ENCODE results near the gene EPHA2. TPM values are rescaled to one million over a fixed set of nuclear protein-coding genes. Genes with fewer than 3 reads are reported as not detected.

Gene EPHA2
- total and polyA plus RNA-seq, 2 experiments from 2014 or later, result 7.5 to 51.2 TPM

- Mint-ChIP-seq H3K9me3 (no peaks in the 10 kb centered on the region), H3K4me3 (no peak overlapping the region), H3K27ac (no peak overlapping the region), H3K27me3 (ENCODE audit: insufficient read depth, low read depth, poor library complexity) (peaks cover 12% of the 10 kb centered on the region), H3K36me3 (ENCODE audit: low read depth) (peaks cover 56% of the 10 kb centered on the region), H3K4me1 (peaks cover 33% of the 10 kb centered on the region)
- no peaks in the 10 kb centered on the region for H3K79me2 ChIP-seq (replicated peaks; ENCODE audit: insufficient read depth)
- 0 out of 2 replicates have a peak, but pooled peaks cover 5% of the 10 kb centered on the region for H3F3A ChIP-seq (replicated peaks; ENCODE audit: low read depth)
- H4K20me1 ChIP-seq (replicated peaks; ENCODE audit: insufficient read depth), result 0 out of 2 replicates have a peak, but pooled peaks cover 3% of the 10 kb centered on the region
- DNase-seq (ENCODE audit: low spot score), result no peak
- H3K36me3 ChIP-seq (ENCODE audit: insufficient read depth), result peaks cover 13% of the 10 kb centered on the region
- no peaks in the 10 kb centered on the region for H3K27me3 ChIP-seq (ENCODE audit: insufficient read depth)
- H3K4me2 ChIP-seq, result no peak overlapping the region
- H2AFZ ChIP-seq, result no peak overlapping the region
- no peak overlapping the region for H3K27ac ChIP-seq (ENCODE audit: low read depth)
- H3K9me2 ChIP-seq (ENCODE audit: insufficient read depth), result no peaks in the 10 kb centered on the region
- TF ChIP-seq ZNF114 (CRISPR knock-in tag; IDR thresholded peaks at IDR 0.05), result no peak
- TF ChIP-seq CTCF (conservative IDR thresholded peaks at IDR 0.05; ENCODE audit: low read depth in 2 of 2), result no peak
- no peak for TF ChIP-seq ZNF331 (CRISPR knock-in tag; IDR thresholded peaks at IDR 0.05; ENCODE audit: low read depth)
- TF ChIP-seq JUNB (IDR thresholded peaks at IDR 0.05; ENCODE audit: unreplicated experiment), result no peak
- TF ChIP-seq NANOG (IDR thresholded peaks at IDR 0.05; ENCODE audit: borderline replicate concordance), result no peak
- peaks cover 18% of the 10 kb centered on the region; the same call in 1 of the 2 replicates for H3K4me1 ChIP-seq (ENCODE audit: insufficient read depth)
- H3K4me3 ChIP-seq, result no peak overlapping the region
- no peak for ATAC-seq
Observed at GRCh38 chr1:16125088-16125470, 30.8 kb downstream of the EPHA2 start.

- no peak for ATAC-seq
- peaks cover 10% of the 10 kb centered on the region for H3K27me3 Mint-ChIP-seq (ENCODE audit: insufficient read depth, low read depth, poor library complexity)
- H4K20me1 ChIP-seq (replicated peaks; ENCODE audit: insufficient read depth), result 0 out of 2 replicates have a peak, but pooled peaks cover 3% of the 10 kb centered on the region
- TF ChIP-seq EZH2 (IDR thresholded peaks at IDR 0.05; ENCODE audit: low read depth, unreplicated experiment) (no peak), EZH2phosphoT487 (IDR thresholded peaks at IDR 0.05; ENCODE audit: unreplicated experiment) (no peak), ZNF462 (CRISPR knock-in tag; IDR thresholded peaks at IDR 0.05) (no peak), ZNF331 (CRISPR knock-in tag; IDR thresholded peaks at IDR 0.05; ENCODE audit: low read depth) (no peak), CTCF (conservative IDR thresholded peaks at IDR 0.05; ENCODE audit: low read depth in 2 of 2) (no peak), JUNB (IDR thresholded peaks at IDR 0.05; ENCODE audit: unreplicated experiment) (no peak), CREB1 (CRISPR knock-in tag; IDR thresholded peaks at IDR 0.05; ENCODE audit: low read depth) (no peak)
Observed at GRCh38 chr1:16124377-16125087, 31.3 kb downstream of the EPHA2 start.

More at GRCh38 chr1:16124377-16125087, 31.3 kb downstream of the EPHA2 start:
- Mint-ChIP-seq H3K27ac (no peak overlapping the region), H3K4me3 (no peak overlapping the region), H3K9me3 (no peaks in the 10 kb centered on the region), H3K4me1 (peaks cover 36% of the 10 kb centered on the region), H3K36me3 (ENCODE audit: low read depth) (peaks cover 50% of the 10 kb centered on the region)
- Histone ChIP-seq H3K79me2 (replicated peaks; ENCODE audit: insufficient read depth) (no peaks in the 10 kb centered on the region), H3K36me3 (ENCODE audit: insufficient read depth) (peaks cover 8% of the 10 kb centered on the region), H3K9me2 (ENCODE audit: insufficient read depth) (no peaks in the 10 kb centered on the region), H3K27me3 (ENCODE audit: insufficient read depth) (no peaks in the 10 kb centered on the region), H3K4me1 (ENCODE audit: insufficient read depth) (peaks cover 19% of the 10 kb centered on the region; the same call in 1 of the 2 replicates), H3K4me2 (no peak overlapping the region), H2AFZ (no peak overlapping the region), H3K4me3 (no peak overlapping the region), H3K27ac (ENCODE audit: low read depth) (no peak overlapping the region), H3F3A (replicated peaks; ENCODE audit: low read depth) (0 out of 2 replicates have a peak, but pooled peaks cover 5% of the 10 kb centered on the region)
- no peak for DNase-seq (ENCODE audit: low spot score)

All from GM23338 (cell line).